HEK293 (cell line): ENCODE results near the gene PPHLN1.
A peak's percentile ranks its signal among the peaks of the same experiment; 100 is the strongest.

Experiments used
- GLI4 ChIP-seq: fragments of 450-650 bp; formaldehyde crosslinking; IDR thresholded peaks from 2 replicates; pipeline ENCODE4 v1.5.1; 2016; ENCODE audit warnings: missing biosample characterization, missing genetic modification characterization
- SCRT1 ChIP-seq: fragments of 450-650 bp; formaldehyde crosslinking; IDR thresholded peaks from 2 replicates; pipeline ENCODE4 v1.5.1; 2016; ENCODE audit warnings: missing biosample characterization, missing genetic modification characterization, borderline replicate concordance
- TCF7L2 ChIP-seq: IDR thresholded peaks from 2 replicates; pipeline ENCODE4 v1.6.1; 2011; ENCODE audit warnings: low read depth, mild to moderate bottlenecking, inconsistent platforms, low read length, moderate library complexity, borderline replicate concordance
- YY2 ChIP-seq: fragments of 450-650 bp; formaldehyde crosslinking; IDR thresholded peaks from 2 replicates; pipeline ENCODE4 v1.5.1; 2016; ENCODE audit warnings: missing biosample characterization, missing genetic modification characterization
- ZBTB8A ChIP-seq: fragments of 450-650 bp; formaldehyde crosslinking; IDR thresholded peaks from 2 replicates; pipeline ENCODE4 v1.5.1; 2016; ENCODE audit warnings: missing biosample characterization, missing genetic modification characterization
- ZNF121 ChIP-seq: fragments of 450-650 bp; formaldehyde crosslinking; IDR thresholded peaks from 2 replicates; pipeline ENCODE4 v1.5.1; 2016; ENCODE audit warnings: missing biosample characterization, missing genetic modification characterization
- ZNF133 ChIP-seq: fragments of 450-650 bp; formaldehyde crosslinking; IDR thresholded peaks from 2 replicates; pipeline ENCODE4 v1.5.1; 2016; ENCODE audit warnings: missing biosample characterization, missing genetic modification characterization
- ZNF140 ChIP-seq: fragments of 450-650 bp; formaldehyde crosslinking; IDR thresholded peaks from 2 replicates; pipeline ENCODE4 v1.5.1; 2016; ENCODE audit warnings: missing biosample characterization, missing genetic modification characterization
- ZNF146 ChIP-seq: fragments of 450-650 bp; formaldehyde crosslinking; IDR thresholded peaks from 2 replicates; pipeline ENCODE4 v1.5.1; 2016; ENCODE audit warnings: missing biosample characterization, missing genetic modification characterization
- ZNF155 ChIP-seq: fragments of 450-650 bp; formaldehyde crosslinking; IDR thresholded peaks from 2 replicates; pipeline ENCODE4 v1.5.1; 2016; ENCODE audit warnings: missing biosample characterization, missing genetic modification characterization
- ZNF19 ChIP-seq: fragments of 450-650 bp; formaldehyde crosslinking; IDR thresholded peaks from 2 replicates; pipeline ENCODE4; 2016; ENCODE audit warnings: missing biosample characterization, missing genetic modification characterization, low read depth
- ZNF214 ChIP-seq: fragments of 450-650 bp; formaldehyde crosslinking; IDR thresholded peaks from 2 replicates; pipeline ENCODE4 v1.5.1; 2017; ENCODE audit warnings: missing biosample characterization, mild to moderate bottlenecking, missing genetic modification characterization, borderline replicate concordance
- ZNF223 ChIP-seq: fragments of 450-650 bp; formaldehyde crosslinking; IDR thresholded peaks from 2 replicates; pipeline ENCODE4 v1.5.1; 2016; ENCODE audit warnings: missing biosample characterization, missing genetic modification characterization
- ZNF239 ChIP-seq: fragments of 450-650 bp; formaldehyde crosslinking; IDR thresholded peaks from 2 replicates; pipeline ENCODE4 v1.5.1; 2016; ENCODE audit warnings: missing biosample characterization, missing genetic modification characterization
- ZNF292 ChIP-seq: fragments of 450-650 bp; formaldehyde crosslinking; IDR thresholded peaks from 2 replicates; pipeline ENCODE4 v1.5.1; 2016; ENCODE audit warnings: low read depth, missing biosample characterization, missing genetic modification characterization, borderline replicate concordance
- ZNF335 ChIP-seq: fragments of 450-650 bp; formaldehyde crosslinking; conservative IDR thresholded peaks from 2 replicates; pipeline ENCODE4 v1.5.1; 2016; ENCODE audit warnings: missing biosample characterization, missing genetic modification characterization
- ZNF341 ChIP-seq: fragments of 450-650 bp; formaldehyde crosslinking; IDR thresholded peaks from 2 replicates; pipeline ENCODE4; 2016; ENCODE audit warnings: low read depth, missing biosample characterization, missing genetic modification characterization
- ZNF350 ChIP-seq: fragments of 450-650 bp; formaldehyde crosslinking; IDR thresholded peaks from 2 replicates; pipeline ENCODE4 v1.5.0; 2017; ENCODE audit warnings: missing biosample characterization, mild to moderate bottlenecking, missing genetic modification characterization
- ZNF391 ChIP-seq: fragments of 450-650 bp; formaldehyde crosslinking; IDR thresholded peaks from 2 replicates; pipeline ENCODE4 v1.5.1; 2016; ENCODE audit warnings: low read depth, missing biosample characterization, missing genetic modification characterization, borderline replicate concordance
- ZNF426 ChIP-seq: fragments of 450-650 bp; formaldehyde crosslinking; IDR thresholded peaks from 2 replicates; pipeline ENCODE4 v1.5.1; 2017; ENCODE audit warnings: missing biosample characterization, missing genetic modification characterization, mild to moderate bottlenecking, inconsistent platforms, moderate library complexity
- ZNF473 ChIP-seq: fragments of 450-650 bp; formaldehyde crosslinking; IDR thresholded peaks from 2 replicates; pipeline ENCODE4 v1.5.1; 2017; ENCODE audit warnings: missing biosample characterization, missing genetic modification characterization
- ZNF48 ChIP-seq: fragments of 450-650 bp; formaldehyde crosslinking; IDR thresholded peaks from 2 replicates; pipeline ENCODE4 v1.5.1; 2016; ENCODE audit warnings: missing biosample characterization, missing genetic modification characterization
- ZNF510 ChIP-seq: fragments of 450-650 bp; formaldehyde crosslinking; IDR thresholded peaks from 2 replicates; pipeline ENCODE4 v1.5.1; 2018; ENCODE audit warnings: mild to moderate bottlenecking, missing genetic modification characterization, missing biosample characterization; ENCODE audit not compliant: insufficient replicate concordance
- ZNF544 ChIP-seq: fragments of 450-650 bp; formaldehyde crosslinking; IDR thresholded peaks from 2 replicates; pipeline ENCODE4 v1.5.0; 2017; ENCODE audit warnings: missing biosample characterization, missing genetic modification characterization
- ZNF600 ChIP-seq: fragments of 450-650 bp; formaldehyde crosslinking; IDR thresholded peaks from 2 replicates; pipeline ENCODE4 v1.5.1; 2016; ENCODE audit warnings: missing biosample characterization, missing genetic modification characterization
- ZNF621 ChIP-seq: fragments of 450-650 bp; formaldehyde crosslinking; IDR thresholded peaks from 2 replicates; pipeline ENCODE4 v1.5.1; 2017; ENCODE audit warnings: missing biosample characterization, missing genetic modification characterization
- ZNF670 ChIP-seq: fragments of 450-650 bp; formaldehyde crosslinking; IDR thresholded peaks from 2 replicates; pipeline ENCODE4 v1.5.1; 2016; ENCODE audit warnings: missing biosample characterization, missing genetic modification characterization, low read depth
- ZNF777 ChIP-seq: fragments of 450-650 bp; formaldehyde crosslinking; IDR thresholded peaks from 2 replicates; pipeline ENCODE4 v1.5.1; 2017; ENCODE audit warnings: missing biosample characterization, missing genetic modification characterization, borderline replicate concordance
- TF ChIP-seq, protein P1 (sequence below): fragments of 450-650 bp; formaldehyde crosslinking; IDR thresholded peaks from 2 replicates; pipeline ENCODE4 v1.5.1; 2016; ENCODE audit warnings: missing biosample characterization, missing genetic modification characterization
- TF ChIP-seq, protein P2 (sequence below): fragments of 450-650 bp; formaldehyde crosslinking; IDR thresholded peaks from 2 replicates; pipeline ENCODE4 v1.5.1; 2016; ENCODE audit warnings: missing biosample characterization, missing genetic modification characterization
- TF ChIP-seq, protein P3 (sequence below): fragments of 450-650 bp; formaldehyde crosslinking; conservative IDR thresholded peaks from 2 replicates; pipeline ENCODE4 v1.5.1; 2016; ENCODE audit warnings: low read depth, missing biosample characterization, missing genetic modification characterization
- TF ChIP-seq, protein P4 (sequence below): fragments of 450-650 bp; formaldehyde crosslinking; IDR thresholded peaks from 2 replicates; pipeline ENCODE4 v1.5.0; 2017; ENCODE audit warnings: missing biosample characterization, missing genetic modification characterization, borderline replicate concordance

PPHLN1 gene

DNA sequence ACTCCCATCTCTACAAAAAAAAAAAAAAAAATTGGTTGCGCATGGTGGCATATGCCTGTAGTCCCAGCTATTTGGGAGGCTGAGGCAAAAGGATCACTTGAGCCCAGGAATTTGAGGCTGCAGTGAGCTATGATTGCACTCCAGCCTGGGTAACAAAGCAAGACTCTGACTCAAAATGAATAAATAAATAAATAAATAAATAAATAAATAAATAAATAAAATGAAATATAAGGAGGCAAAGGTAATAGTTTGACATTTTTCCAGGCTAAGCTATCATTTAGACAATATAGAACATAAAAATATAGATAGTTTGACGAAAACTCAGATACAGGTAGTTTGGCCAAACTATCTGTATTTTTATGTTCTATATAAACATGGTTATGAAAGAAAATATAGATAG is 40.5 kb upstream of the PPHLN1 start (continued):
- TF ChIP-seq, protein P1, sequence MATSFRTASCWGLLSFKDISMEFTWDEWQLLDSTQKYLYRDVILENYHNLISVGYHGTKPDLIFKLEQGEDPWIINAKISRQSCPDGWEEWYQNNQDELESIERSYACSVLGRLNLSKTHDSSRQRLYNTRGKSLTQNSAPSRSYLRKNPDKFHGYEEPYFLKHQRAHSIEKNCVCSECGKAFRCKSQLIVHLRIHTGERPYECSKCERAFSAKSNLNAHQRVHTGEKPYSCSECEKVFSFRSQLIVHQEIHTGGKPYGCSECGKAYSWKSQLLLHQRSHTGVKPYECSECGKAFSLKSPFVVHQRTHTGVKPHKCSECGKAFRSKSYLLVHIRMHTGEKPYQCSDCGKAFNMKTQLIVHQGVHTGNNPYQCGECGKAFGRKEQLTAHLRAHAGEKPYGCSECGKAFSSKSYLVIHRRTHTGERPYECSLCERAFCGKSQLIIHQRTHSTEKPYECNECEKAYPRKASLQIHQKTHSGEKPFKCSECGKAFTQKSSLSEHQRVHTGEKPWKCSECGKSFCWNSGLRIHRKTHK, result no peak
- peak; percentile 67 for TF ChIP-seq ZBTB8A (tag by site-specific recombination)
- no peak for TF ChIP-seq ZNF133 (tag by site-specific recombination)
- TF ChIP-seq ZNF777 (tag by site-specific recombination), result no peak
- TF ChIP-seq ZNF19 (tag by site-specific recombination), result 0 out of 2 replicates have a peak, but pooled peaks have one; percentile 40
- no peak for TF ChIP-seq ZNF335 (tag by site-specific recombination)
- TF ChIP-seq, protein P2, sequence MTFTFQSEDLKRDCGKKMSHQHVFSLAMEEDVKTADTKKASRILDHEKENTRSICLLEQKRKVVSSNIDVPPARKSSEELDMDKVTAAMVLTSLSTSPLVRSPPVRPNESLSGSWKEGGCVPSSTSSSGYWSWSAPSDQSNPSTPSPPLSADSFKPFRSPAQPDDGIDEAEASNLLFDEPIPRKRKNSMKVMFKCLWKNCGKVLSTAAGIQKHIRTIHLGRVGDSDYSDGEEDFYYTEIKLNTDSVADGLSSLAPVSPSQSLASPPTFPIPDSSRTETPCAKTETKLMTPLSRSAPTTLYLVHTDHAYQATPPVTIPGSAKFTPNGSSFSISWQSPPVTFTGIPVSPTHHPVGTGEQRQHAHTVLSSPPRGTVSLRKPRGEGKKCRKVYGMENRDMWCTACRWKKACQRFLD (tag by site-specific recombination), result no peak
- TF ChIP-seq ZNF214, result no peak
- no peak for TF ChIP-seq ZNF239 (tag by site-specific recombination)
- peak; percentile 91 for TF ChIP-seq ZNF140
- no peak for TF ChIP-seq TCF7L2
- no peak for TF ChIP-seq ZNF473
- no peak for TF ChIP-seq YY2 (tag by site-specific recombination)
- TF ChIP-seq ZNF544 (tag by site-specific recombination), result no peak
- 0 out of 2 replicates have a peak, but pooled peaks have one; percentile 18 for TF ChIP-seq ZNF341
- TF ChIP-seq ZNF292, result 0 out of 2 replicates have a peak, but pooled peaks have one; percentile 26
- TF ChIP-seq, protein P3, sequence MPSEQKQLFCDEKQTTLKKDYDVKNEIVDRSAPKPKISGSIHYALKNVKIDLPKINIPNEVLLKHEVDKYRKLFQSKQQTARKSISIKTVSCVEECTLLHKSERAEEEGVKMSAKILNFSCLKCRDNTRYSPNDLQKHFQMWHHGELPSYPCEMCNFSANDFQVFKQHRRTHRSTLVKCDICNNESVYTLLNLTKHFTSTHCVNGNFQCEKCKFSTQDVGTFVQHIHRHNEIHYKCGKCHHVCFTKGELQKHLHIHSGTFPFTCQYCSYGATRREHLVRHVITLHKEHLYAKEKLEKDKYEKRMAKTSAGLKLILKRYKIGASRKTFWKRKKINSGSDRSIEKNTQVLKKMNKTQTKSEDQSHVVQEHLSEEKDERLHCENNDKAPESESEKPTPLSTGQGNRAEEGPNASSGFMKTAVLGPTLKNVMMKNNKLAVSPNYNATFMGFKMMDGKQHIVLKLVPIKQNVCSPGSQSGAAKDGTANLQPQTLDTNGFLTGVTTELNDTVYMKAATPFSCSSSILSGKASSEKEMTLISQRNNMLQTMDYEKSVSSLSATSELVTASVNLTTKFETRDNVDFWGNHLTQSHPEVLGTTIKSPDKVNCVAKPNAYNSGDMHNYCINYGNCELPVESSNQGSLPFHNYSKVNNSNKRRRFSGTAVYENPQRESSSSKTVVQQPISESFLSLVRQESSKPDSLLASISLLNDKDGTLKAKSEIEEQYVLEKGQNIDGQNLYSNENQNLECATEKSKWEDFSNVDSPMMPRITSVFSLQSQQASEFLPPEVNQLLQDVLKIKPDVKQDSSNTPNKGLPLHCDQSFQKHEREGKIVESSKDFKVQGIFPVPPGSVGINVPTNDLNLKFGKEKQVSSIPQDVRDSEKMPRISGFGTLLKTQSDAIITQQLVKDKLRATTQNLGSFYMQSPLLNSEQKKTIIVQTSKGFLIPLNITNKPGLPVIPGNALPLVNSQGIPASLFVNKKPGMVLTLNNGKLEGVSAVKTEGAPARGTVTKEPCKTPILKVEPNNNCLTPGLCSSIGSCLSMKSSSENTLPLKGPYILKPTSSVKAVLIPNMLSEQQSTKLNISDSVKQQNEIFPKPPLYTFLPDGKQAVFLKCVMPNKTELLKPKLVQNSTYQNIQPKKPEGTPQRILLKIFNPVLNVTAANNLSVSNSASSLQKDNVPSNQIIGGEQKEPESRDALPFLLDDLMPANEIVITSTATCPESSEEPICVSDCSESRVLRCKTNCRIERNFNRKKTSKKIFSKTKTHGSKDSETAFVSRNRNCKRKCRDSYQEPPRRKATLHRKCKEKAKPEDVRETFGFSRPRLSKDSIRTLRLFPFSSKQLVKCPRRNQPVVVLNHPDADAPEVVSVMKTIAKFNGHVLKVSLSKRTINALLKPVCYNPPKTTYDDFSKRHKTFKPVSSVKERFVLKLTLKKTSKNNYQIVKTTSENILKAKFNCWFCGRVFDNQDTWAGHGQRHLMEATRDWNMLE (tag by site-specific recombination), result peak; percentile 83
- no peak for TF ChIP-seq ZNF670 (tag by site-specific recombination)
- no peak for TF ChIP-seq ZNF600
- TF ChIP-seq ZNF48 (tag by site-specific recombination), result no peak
- no peak for TF ChIP-seq SCRT1
- no peak for TF ChIP-seq GLI4 (tag by site-specific recombination)
- TF ChIP-seq ZNF223 (tag by site-specific recombination), result peak; percentile 35; the same call in 1 of the 2 replicates
- TF ChIP-seq ZNF121, result no peak
- TF ChIP-seq ZNF510, result peak; percentile 71
- TF ChIP-seq ZNF350 (tag by site-specific recombination), result no peak
- TF ChIP-seq, protein P4, sequence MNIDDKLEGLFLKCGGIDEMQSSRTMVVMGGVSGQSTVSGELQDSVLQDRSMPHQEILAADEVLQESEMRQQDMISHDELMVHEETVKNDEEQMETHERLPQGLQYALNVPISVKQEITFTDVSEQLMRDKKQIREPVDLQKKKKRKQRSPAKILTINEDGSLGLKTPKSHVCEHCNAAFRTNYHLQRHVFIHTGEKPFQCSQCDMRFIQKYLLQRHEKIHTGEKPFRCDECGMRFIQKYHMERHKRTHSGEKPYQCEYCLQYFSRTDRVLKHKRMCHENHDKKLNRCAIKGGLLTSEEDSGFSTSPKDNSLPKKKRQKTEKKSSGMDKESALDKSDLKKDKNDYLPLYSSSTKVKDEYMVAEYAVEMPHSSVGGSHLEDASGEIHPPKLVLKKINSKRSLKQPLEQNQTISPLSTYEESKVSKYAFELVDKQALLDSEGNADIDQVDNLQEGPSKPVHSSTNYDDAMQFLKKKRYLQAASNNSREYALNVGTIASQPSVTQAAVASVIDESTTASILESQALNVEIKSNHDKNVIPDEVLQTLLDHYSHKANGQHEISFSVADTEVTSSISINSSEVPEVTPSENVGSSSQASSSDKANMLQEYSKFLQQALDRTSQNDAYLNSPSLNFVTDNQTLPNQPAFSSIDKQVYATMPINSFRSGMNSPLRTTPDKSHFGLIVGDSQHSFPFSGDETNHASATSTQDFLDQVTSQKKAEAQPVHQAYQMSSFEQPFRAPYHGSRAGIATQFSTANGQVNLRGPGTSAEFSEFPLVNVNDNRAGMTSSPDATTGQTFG, result no peak
- TF ChIP-seq ZNF155 (tag by site-specific recombination), result no peak
- no peak for TF ChIP-seq ZNF621 (tag by site-specific recombination)
- no peak for TF ChIP-seq ZNF391 (tag by site-specific recombination)
- TF ChIP-seq ZNF426, result peak; percentile 85
- no peak for TF ChIP-seq ZNF146 (tag by site-specific recombination)
